HepG2 (cell line): Measurements from ENCODE around the gene LEF1.

ENCODE experiments used
- ARNT ChIP-seq: fragments of 450-650 bp; IDR thresholded peaks from 2 replicates; pipeline ENCODE4 v1.6.1; 2017
- CTCF ChIP-seq: sonication (generic); formaldehyde crosslinking; IDR thresholded peaks from 2 replicates; pipeline ENCODE4 v1.5.0; 2020; ENCODE audit warnings: mild to moderate bottlenecking, missing genetic modification reagents, moderate library complexity
- E2F1 ChIP-seq: sonication (generic); formaldehyde crosslinking; IDR thresholded peaks from 2 replicates; pipeline ENCODE4 v1.5.0; 2020; ENCODE audit warnings: missing genetic modification reagents
- POLR2A ChIP-seq, 2 experiments: IDR thresholded peaks; 2 replicates each; pipeline ENCODE4 v1.6.1; 2011; ENCODE audit warnings: low read depth in 2 of 2, low read length in 2 of 2, mild to moderate bottlenecking in 1 of 2, moderate library complexity in 1 of 2; ENCODE audit not compliant: insufficient read depth in 1 of 2
- ZNF234 ChIP-seq: sonication (generic); formaldehyde crosslinking; conservative IDR thresholded peaks from 2 replicates; pipeline ENCODE4 v1.5.1; 2020; ENCODE audit warnings: mild to moderate bottlenecking, missing genetic modification reagents
- ZNF879 ChIP-seq: sonication (generic); formaldehyde crosslinking; IDR thresholded peaks from 2 replicates; pipeline ENCODE4 v1.8.1; 2023; ENCODE audit warnings: missing genetic modification reagents

GRCh38 chr4:108037884-108038283 is 130.8 kb downstream of the LEF1 start:
- TF ChIP-seq ZNF879 (no peak), ZNF234 (no peak), ARNT (no peak), POLR2A (IDR thresholded peaks at IDR 0.05; ENCODE audit: insufficient read depth in 1 of 2, low read depth in 2 of 2, low read length in 2 of 2) (no peak), E2F1 (no peak), CTCF (CRISPR knock-in tag) (no peak)
